Fibroblast of skin of abdomen (primary cell): ENCODE data around the gene CTSZ.
A peak's percentile ranks its signal among the peaks of the same experiment; 100 is the strongest.
"Not testable (repeated sequence)": the region's sequence is repeated elsewhere in the genome, so short reads cannot be mapped to it uniquely, and the experiment has no call there.

Source experiments
- DNase-seq: peaks from one replicate; pipeline ENCODE4 v3.0.0-alpha.2; 2013

Gene CTSZ

DNA sequence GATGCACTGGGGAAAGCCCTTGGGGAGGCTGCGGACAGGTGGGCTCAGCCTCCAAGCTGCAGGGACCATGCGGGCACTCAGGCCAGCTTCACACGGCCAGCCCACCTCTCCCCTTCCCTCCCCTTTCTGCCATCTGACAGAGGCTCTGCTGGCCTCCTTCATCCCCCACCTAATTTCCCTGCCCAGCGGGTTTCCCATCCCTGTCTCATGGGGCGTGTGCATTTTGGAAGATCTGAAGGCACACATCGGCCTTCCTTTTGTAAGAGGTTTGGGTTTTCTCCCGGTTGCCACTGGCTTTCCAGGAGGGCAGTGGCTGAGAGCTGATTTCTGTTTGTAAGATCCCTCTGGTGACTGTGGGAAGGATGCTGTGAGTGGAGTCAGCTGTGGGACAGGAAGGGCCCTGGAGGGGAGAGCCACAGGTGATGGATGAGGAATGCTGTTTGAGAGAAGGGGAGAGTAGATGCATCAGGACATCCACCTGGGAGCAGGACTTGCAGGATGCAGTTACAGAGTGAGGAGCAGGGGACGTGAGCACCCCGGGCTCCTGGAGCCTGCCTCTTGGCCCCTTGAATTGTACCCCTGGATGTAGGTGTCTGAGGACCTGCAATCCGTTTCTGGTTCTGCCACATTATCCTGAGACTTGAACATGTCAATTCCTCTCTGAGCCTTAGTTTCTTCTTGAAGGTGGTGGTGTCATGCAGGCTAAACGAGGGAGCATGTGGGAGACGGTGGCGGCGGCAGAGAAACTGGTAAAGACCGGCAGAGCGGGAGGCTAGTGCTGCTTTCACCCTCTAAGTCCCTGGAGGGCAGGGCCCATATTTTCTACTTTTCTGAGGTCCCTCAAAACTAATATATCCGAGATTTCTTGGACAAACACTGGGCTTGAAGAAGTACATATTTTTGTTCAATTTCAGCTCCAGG is 6.2 kb upstream of the CTSZ start:
- DNase-seq = no peak

DNA sequence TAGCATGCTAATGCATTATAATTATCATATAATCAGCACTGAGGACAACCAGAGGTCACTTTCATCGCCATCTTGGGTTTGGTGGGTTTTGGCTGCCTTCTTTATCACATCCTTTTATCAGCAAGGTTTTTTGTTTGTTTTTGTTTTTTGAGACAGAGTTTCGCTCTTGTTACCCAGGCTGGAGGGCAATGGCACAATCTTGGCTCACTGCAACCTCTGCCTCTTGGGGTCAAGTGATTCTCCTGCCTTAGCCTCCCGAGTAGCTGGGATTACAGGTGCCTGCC is 4.8 kb upstream of the CTSZ start:
- DNase-seq = not testable (repeated sequence)

DNA sequence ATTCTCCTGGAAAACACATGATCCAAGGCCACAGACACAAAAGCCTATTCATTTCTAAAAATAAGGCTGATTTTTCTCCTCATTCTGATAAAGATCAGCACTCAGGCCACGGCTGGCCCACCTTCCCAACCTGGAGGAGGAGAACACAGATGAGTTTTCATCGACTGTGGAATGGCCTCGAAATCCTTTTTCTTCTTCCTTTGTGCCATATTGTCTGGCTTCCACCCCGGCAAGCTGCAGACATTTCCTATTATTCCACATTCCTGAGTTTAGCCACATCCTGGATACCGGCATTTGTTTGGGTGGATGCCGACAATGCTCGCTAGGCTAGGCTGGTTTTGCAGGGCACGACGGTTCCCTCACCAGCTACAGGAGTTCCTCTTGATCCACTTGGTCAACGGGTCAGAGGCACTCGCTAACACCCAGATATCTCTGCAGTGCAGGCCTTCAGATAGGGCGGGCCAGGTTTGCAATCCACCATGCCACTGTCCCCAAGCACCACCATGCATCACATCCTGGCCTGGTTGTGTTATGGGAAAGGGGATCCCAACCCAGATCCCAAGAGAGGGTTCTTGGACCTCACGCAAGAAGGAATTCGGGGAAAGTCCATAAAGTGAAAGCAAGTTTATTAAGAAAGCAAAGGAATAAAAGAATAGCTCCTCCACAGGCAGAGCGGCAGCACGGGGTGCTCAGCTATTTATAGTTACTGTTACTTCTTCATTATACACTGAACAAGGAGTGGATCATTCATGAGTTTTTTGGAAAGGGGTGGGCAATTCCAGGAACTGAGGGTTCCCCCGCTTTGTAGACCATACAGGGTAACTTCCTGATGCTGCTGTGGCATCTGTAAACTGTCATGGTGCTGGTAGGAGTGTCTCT is 4.2 kb upstream of the CTSZ start:
- peak; percentile 92 for DNase-seq

DNA sequence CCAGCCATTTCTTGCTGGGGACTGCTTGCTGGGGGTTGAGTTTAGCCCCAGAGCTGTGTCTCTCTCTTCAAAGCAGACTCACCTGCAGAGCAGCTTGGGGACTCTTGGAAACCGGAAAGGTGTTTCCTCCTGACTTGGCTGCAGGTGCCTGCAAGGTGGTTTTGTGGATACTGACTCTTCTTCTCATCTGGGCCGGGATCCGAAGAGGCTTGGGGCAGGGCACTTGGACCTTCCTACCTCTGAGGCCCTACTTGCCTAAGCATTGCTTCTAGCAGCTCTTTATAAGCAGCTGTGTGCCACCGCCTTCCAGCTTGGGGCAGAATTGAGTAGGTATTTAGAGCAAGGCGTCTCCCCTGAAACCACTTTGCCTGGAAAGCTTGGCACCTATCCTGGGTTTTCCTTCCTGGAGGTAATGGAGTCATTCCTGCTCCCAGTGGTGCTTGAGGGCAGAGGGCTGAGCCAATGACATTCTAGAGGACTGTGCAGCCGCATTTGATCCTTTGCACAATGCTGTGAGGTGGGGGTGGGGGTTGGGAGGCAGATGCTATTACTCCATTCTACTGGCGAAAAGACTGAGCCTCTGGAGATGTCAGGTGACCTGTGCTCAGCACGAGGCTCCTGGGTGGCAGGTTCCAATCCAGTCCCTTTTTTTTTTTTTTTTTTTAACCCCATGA is 3.4 kb upstream of the CTSZ start:
- DNase-seq = no peak

DNA sequence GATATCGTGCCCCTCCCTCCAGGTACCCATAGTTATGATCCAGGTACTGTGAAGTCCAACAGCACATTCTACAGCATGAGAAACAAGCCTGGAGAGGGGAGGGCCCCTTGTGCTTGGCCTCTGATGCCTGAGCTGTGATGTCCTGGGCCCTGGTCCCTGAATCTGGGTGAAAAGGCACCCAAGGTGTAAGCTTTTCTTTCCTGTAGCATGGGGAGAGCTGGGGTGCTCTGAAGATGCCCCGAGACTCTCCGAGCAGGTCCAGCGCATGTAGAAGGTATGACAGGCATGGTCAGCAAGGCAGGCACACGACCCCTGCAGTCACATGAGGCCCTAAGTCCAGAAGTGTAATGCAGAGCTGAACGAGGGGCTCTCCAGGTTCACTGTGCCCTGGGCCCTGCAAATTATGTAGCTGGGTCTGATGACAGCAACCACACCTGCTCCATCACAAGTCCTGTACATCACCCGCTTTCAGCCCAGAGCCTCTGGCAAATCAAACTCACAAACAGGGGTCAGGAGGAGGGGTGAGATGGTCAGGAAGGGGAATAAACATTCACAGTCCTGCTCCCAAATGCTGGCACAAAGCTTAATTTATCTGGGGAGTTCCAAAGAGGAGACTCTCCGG is 1.8 kb upstream of the CTSZ start:
- no peak for DNase-seq

DNA sequence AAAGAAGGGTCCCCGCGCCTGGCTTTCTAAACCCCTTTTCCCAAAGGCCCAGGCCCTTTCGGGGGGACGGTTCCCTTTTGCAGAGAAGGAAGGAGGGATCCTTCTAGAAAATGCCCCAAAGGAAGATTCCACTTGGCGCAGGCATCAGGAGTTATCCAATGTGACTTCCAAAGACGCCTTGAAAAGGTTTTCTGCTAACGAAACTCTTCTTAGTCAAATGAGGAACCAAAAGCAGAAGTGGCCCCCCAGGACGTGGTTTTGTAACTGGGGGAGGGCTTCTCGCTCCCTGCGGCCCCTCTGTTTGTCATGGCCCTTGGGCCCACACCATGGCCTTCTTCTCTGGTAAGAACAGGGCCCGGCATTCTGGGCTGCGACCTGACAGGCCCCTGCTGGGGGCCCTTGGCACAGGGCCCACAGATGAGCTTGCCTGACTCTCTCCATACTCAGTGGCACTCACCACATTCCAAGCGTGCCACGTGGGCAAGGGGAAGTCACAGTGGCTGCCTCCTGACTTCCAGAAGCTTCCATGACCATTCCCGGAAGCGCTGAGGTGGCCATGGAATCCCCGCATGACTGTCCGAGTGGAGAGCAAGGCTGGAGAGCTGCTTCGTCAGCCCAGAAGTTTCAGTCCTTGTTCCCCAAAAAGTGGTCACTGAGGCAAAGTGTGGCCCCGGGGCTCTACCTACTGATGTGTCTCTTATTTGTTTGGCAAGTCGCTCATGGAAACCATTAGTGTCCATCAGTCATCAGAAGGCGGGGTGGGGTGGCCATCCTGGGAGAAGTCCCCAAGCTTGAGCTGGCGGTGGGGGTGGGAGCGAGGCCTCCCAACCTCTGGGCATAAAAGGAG is 834 bp upstream of the CTSZ start:
- no peak for DNase-seq

DNA sequence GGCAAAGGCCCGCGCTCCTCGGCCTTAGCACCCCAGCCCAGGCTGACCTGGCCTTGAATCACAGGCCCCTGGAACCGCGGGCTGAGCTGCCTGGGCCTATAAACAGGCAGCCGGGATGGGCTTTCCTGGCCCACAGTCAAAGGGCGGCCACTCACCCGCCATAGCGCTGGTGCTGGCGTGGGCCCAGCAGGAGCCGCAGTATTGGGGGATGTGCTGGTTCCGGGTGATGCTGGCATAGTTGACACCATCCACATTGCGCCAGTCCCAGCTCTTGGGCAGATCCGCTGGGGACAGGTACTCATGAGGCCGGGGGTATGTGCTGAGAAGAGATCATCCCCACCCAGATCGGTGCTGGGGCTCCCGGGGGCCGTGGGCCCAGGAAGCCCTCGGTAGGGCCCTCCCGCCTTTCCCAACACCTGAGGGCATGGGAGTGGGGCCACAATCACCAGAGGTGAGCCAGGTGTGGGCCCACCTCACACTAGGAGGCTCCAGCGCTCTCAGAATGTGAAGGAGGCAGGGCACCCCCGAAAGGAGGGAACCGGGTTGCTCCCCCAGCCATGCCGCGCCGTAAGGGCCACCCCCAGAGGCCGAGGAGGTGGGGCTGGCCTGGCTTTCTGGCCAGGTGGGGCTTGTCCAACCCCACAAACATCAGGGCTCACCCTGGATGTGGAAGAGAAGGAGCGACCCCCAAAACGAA is 739 bp downstream of the CTSZ start:
- DNase-seq = no peak

DNA sequence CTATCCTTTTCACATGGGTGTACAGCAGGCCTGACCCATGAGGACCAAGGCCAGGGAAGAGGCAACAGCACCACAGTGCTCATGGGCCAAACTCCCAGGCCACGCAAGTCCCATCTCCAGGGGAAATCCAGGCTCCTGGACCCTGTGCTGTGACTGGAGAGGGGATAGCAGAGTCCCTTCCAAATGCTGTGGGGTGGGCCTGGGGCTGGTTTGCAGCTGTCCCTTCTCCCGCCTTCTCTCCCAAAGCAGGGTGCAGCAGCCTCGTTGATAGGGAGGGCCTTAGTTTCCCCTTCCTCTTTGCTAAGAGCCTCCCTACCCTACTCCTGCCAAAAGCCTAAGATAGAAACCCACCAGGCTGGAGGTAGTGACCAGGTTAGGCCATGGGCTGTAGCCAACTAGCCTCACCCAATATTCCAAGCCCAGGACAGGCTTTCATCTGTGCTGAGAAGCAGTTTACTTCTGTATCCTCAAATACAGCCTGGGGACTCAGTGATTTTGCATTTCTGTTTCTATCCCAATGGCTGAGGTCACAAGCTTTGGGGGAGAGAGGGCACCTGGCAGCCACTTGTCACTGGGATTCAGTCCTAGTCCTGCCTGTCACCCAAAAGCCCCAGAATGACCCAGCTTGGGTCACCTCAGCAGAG is 1.4 kb downstream of the CTSZ start:
- no peak for DNase-seq

DNA sequence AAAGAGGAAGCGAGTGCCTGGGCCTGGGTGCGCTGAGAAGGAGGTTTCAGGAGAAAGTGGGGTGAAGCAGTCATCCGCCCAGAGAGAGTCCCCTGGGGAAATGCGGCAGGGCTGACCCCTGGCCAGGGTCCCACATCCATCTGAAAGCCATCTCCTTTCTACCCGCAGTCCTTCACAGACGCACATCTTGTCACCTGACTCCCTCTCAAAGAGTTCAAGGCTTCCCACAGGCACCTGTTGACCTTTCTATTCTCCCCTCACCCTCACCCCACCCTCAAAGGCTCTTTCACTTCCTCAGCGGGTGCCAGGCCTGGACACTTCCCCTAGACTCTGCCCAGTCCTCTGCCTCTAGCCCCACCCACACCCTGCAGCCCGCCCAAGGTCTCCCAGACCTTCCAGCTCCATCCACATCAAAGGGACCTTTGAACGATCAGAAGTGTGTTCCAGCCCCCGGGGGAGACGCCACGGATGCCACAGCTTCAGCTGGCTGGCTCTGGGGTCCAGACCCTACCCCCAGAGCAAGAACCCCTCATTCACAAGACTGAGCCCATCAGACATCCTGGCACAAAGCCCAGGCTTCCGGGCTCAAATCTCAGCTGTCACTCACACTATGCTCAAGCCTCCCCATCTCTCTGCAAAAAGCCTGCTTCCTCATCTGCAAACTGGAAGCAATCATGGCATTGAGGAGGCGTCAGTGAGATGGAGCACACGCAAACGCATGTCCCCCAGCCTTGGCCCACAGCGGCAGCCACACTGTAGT is 2.1 kb downstream of the CTSZ start:
- DNase-seq = no peak

DNA sequence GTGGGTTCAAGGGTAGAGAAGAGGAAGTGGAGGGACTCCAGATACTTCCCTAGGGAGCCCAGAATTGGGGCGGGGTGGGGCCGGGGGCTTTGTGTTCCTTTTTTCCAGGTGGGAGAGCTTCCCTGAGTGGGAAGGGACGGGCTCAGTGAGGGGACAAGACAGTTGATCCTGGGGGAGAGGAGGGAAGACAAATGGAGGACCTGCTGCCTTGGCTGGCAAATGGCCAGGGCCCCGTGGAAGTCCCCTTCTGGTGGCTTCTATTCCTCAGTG is 2.6 kb downstream of the CTSZ start:
- no peak for DNase-seq

DNA sequence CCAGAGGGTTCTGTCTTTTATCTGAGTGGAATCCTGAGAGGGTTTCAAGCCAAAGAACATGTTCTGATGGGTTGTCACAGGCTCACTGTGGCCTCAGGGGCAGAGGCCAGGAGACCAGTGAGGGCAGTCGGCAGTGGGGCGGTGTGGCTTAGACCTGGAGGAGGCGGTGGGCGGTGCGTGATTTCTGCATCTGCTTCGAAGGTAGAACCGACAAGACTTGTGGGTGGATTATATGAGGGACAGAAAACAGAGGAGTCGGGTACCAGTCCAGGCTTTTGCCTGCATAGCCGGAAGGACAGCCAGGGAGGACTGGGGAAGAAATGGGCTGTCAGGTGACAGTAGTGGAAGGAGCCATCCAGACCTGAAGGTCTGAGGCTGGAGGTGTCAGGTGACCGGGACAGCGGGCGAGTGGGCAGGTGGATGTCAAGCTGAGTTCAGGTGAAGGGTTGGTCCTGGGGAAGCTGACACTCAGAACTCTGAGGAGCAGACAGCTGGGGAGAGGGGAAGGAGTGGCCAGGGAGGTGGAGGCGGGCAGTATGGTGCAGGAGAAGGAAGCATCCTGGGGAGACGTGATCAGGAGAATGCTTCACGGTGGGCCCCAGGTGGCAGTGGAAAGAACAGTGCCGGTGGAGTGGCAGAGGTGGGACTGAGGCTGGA is 3.1 kb downstream of the CTSZ start:
- DNase-seq = no peak

DNA sequence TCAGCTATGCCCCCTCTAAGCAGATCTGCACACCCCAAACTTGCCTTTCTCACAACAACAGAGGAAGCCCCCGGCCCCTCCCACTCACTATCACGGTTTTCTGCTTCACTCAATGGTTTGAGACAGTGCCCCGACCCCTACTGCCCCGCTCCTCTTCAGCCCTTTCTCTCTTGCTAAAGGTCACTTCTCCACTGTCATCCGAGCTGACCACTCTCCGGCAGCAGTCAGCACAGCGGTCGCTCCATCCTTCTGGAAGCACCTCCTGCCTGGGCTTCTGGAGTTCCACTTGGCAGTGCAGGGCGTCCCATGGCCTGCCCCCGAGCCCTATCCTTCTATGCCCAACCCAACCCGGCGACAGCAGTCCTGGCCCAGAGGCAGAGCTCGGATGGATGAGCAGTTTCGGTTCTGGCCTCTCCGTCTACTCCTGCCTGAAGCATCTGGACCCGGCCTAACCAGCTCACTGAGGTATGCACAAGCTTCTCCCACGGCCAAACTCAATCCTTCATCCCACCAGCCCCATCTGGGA is 4.1 kb downstream of the CTSZ start:
- no peak for DNase-seq

DNA sequence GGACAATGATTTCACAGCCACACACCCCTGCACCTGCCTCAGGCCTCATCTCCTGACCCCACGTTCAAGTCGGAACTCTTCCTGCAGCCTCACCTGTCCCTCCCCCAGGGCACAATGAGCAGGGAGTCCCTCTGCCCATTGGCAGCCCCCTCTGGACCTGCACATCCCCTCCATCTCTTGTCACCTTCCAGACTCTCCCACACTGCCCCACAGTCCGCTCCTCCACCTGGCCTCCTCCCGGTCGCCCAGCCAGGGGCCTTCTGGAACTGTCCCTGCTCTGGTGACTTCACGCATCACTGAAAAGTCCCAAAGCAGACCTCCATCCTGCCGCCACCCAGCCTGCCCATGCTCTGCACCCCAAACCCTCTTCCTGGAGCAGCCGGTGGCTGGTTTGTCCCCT is 4.7 kb downstream of the CTSZ start:
- no peak for DNase-seq

DNA sequence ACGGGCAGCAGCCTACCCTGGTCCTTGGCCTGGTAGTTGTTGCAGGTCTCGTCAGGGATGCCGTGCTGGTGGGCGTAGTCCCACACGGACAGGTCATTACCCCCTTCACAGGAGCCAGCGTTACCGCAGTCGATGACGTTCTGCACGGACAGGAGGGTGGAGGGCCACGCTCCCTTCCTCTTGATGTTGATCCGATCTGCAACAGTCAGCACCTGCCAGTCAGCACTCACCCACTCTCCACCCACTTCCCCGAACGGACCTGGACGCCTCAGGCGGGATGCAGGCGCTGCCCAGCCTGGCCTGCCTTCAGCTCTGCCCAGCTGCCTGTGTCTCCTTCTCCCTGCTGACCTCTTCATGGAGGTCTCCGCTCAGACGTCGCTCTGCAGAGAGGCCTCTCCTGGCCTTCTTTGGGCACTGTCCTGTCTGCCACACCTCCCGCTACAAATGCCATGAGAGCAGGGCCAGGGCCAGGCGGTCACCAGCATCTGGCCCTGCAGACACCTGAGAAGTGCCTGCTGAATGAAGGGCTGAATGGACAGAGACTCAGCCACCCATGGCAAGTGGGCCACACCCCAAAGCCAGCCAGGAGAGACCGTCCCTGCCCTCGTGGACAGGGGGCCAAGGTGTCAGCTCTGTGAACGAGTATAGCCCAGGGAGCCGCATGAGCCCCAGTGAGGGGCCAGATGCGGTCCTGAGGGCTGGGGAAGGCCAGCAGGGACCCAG is 5.4 kb downstream of the CTSZ start:
- DNase-seq = no peak

DNA sequence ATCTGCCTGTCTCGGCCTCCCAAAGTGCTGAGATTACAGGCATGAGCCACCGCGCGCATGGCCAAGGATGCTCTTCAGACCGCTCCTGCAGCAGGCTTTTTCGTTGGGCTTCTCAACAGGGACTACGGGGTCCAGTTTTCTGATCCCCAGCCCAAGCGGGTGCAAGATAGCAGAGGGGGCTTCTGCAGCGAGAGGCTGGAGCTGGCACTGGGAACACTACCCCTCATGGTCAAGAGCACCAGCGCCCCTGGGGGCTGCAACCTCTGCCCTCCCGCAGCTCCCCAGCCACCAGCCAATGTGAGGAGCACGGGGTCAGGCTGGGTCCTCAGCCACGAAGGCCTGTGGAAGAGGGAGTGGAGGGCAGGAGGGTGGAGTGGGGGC is 6.0 kb downstream of the CTSZ start:
- DNase-seq = no peak

DNA sequence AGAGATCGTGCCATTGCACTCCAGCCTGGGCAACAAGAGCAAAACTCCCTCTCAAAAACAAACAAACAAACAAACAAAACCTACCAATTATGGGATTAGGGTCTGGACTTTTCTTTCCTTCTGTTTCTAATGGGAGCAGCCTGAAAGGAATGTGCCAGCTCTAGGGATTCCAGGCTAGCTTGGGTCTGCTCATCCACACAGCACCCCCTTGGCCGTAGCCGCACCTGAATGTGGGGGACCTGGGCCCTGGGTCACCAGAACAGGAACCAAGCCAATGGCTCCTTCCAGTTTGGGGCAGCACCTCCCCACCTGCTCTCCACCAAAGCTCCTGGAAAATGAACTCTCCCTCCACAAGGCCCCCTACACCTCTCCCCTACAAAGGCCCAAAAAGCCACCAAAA is 6.7 kb downstream of the CTSZ start:
- DNase-seq = no peak

DNA sequence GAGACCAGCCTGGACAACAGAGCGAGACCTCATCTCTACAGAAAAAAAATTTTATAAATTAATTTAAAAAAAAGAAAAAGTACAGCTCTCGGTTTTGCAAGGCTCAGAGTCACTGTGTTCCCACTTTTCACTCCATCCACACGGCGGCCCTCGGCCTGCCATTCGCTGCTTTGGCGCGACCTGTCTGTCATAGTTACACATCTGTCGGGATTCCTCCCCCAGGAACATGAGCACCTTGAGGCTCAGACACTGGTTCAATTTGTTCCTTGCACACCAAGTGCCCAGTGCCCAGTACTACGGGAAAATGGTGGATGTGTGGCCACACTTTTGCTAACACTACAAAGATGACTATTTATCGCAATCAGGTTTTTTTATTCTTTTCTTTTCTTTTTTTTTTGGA is 8.4 kb downstream of the CTSZ start:
- DNase-seq = no peak

DNA sequence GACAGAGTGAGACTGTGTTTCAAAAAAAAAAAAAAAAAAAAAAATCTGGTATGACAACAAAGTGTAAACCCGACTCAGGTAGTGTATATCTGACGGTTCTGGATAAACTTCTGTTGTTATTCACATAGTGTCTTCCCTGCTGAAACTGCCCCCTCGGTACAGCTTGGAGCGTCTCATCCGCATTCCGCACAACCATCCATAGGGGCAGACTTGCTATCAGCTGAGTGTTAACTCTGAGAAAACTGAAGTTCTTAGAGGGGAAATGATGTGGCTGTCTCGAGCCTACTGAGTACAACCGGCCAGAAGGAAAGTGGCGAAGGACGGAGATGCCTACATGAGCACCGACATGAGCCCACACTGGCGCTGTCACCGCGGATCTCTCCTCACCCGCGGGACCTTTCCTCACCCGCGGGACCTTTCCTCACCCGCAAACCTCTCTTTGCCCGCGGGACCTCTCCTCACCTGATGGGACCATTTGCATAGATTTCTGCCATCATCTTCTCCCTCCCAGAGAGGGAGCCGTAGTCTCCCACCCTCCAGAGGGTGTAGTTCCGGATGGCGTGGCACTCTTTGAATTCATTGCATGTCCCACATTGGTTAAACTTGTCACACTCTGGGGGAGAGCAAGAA is 9.8 kb downstream of the CTSZ start:
- DNase-seq = no peak
